IMR-90 (cell line): ENCODE data around the gene KCNQ5. TPM values are rescaled to one million over a fixed set of nuclear protein-coding genes. Genes with fewer than 3 reads are reported as not detected.

ENCODE experiments used
- ATAC-seq: fragments of 200-7000 bp; cut with Tn5 transposase; 2 replicates; pipeline ENCODE4 v1.9.1; 2020; ENCODE audit warnings: low read depth, mild to moderate bottlenecking, moderate library complexity
- BruUV-seq: library from RNA; stranded (reverse); fragments of 400-500 nt; replicated peaks from 2 replicates; lab custom pipeline; 2021; lab: Mats Ljungman, UMichigan
- CTCF ChIA-PET: fragments of 300-600 bp; formaldehyde crosslinking; extraction: SDS; loops from one replicate; lab custom pipeline; 2021; ENCODE audit warnings: antibody characterized with exemption; lab: Yijun Ruan, JAX
- POLR2A ChIA-PET: fragments of 300-600 bp; sonication (Branson Sonifier 250); formaldehyde crosslinking; loops from one replicate; lab custom pipeline; 2022; ENCODE audit warnings: antibody characterized with exemption; ENCODE audit not compliant: unreplicated experiment; lab: Charles Lee
- DNase-seq: peaks from one replicate; pipeline ENCODE4 v3.0.0; 2013
- H2AFZ ChIP-seq: replicated peaks from 2 replicates; pipeline ENCODE3; 2013; ENCODE audit warnings: low read length, mild to moderate bottlenecking; ENCODE audit not compliant: poor library complexity
- H2AK5ac ChIP-seq: 2 replicates; pipeline ENCODE4 v1.6.1; 2013; ENCODE audit warnings: low read depth, low read length, inconsistent platforms
- H2AK9ac ChIP-seq: replicated peaks from 2 replicates; pipeline ENCODE3; 2013; ENCODE audit warnings: mild to moderate bottlenecking, low read depth, low read length, moderate library complexity; ENCODE audit not compliant: poor library complexity
- H2BK120ac ChIP-seq: 2 replicates; pipeline ENCODE4 v1.6.1; 2013; ENCODE audit warnings: low read depth, low read length, inconsistent platforms
- H2BK15ac ChIP-seq: 3 replicates; pipeline ENCODE4 v1.6.1; 2013; ENCODE audit warnings: low read depth, low read length, inconsistent platforms
- H2BK20ac ChIP-seq: 2 replicates; pipeline ENCODE4 v1.6.1; 2013; ENCODE audit warnings: low read depth, mild to moderate bottlenecking, inconsistent platforms, low read length, moderate library complexity
- H2BK5ac ChIP-seq: 2 replicates; pipeline ENCODE4 v1.6.1; 2013; ENCODE audit warnings: mild to moderate bottlenecking, low read depth, low read length, inconsistent platforms; ENCODE audit not compliant: poor library complexity, severe bottlenecking
- H3K14ac ChIP-seq: replicated peaks from 2 replicates; pipeline ENCODE4 v1.6.1; 2013; ENCODE audit warnings: low read depth, low read length, inconsistent platforms
- H3K18ac ChIP-seq: 2 replicates; pipeline ENCODE4 v1.6.1; 2013; ENCODE audit warnings: low read depth, low read length, control low read depth
- H3K23ac ChIP-seq: 2 replicates; pipeline ENCODE4 v1.6.1; 2013; ENCODE audit warnings: low read depth, low read length, inconsistent platforms
- H3K27ac ChIP-seq: 2 replicates; pipeline ENCODE4 v1.5.1; 2013; ENCODE audit warnings: mild to moderate bottlenecking, control low read depth, low read length; ENCODE audit not compliant: insufficient read depth
- H3K27me3 ChIP-seq: 2 replicates; pipeline ENCODE4 v1.6.1; 2013; ENCODE audit warnings: low read length; ENCODE audit not compliant: control insufficient read depth, insufficient read depth
- H3K36me3 ChIP-seq: 2 replicates; pipeline ENCODE4 v1.6.1; 2013; ENCODE audit warnings: low read length, mixed read lengths; ENCODE audit not compliant: control insufficient read depth, insufficient read depth
- H3K4ac ChIP-seq: 2 replicates; pipeline ENCODE4 v1.6.1; 2013; ENCODE audit warnings: low read depth, low read length, inconsistent platforms
- H3K4me1 ChIP-seq: 2 replicates; pipeline ENCODE4 v1.6.1; 2013; ENCODE audit warnings: low read length, mixed read lengths; ENCODE audit not compliant: control insufficient read depth, insufficient read depth
- H3K4me2 ChIP-seq: 2 replicates; pipeline ENCODE4 v1.6.1; 2013; ENCODE audit warnings: low read depth, mild to moderate bottlenecking, control low read depth, low read length, moderate library complexity
- H3K4me3 ChIP-seq: 2 replicates; pipeline ENCODE4 v1.5.1; 2013; ENCODE audit warnings: low read depth, mild to moderate bottlenecking, control low read depth, low read length, moderate library complexity; ENCODE audit not compliant: insufficient read depth
- H3K56ac ChIP-seq: 2 replicates; pipeline ENCODE4 v1.6.1; 2013; ENCODE audit warnings: low read length, inconsistent platforms; ENCODE audit not compliant: insufficient read depth; ENCODE audit errors: extremely low read depth
- H3K79me1 ChIP-seq, 2 experiments: 2 replicates each; pipeline ENCODE4 v1.6.1; 2013; ENCODE audit warnings: low read length in 2 of 2, inconsistent platforms in 1 of 2, low read depth in 1 of 2
- H3K9ac ChIP-seq: 2 replicates; pipeline ENCODE4 v1.6.1; 2013; ENCODE audit warnings: low read depth, low read length, control low read depth
- H3K9me1 ChIP-seq: 2 replicates; pipeline ENCODE4 v1.6.1; 2013; ENCODE audit warnings: low read length, inconsistent platforms; ENCODE audit not compliant: insufficient read depth
- H3K9me3 ChIP-seq: 2 replicates; pipeline ENCODE4 v1.6.1; 2013; ENCODE audit warnings: low read length; ENCODE audit not compliant: control insufficient read depth, insufficient read depth
- H4K20me1 ChIP-seq: 2 replicates; pipeline ENCODE4 v1.6.1; 2013; ENCODE audit warnings: low read length, inconsistent platforms; ENCODE audit not compliant: insufficient read depth
- H4K5ac ChIP-seq: 2 replicates; pipeline ENCODE4 v1.6.1; 2013; ENCODE audit warnings: mild to moderate bottlenecking, low read depth, low read length, control low read depth
- H4K8ac ChIP-seq, 2 experiments: 2 replicates each; pipeline ENCODE4 v1.6.1; 2013; ENCODE audit warnings: low read depth in 2 of 2, low read length in 2 of 2, control low read depth in 1 of 2, inconsistent platforms in 1 of 2
- H4K91ac ChIP-seq: 2 replicates; pipeline ENCODE4 v1.6.1; 2013; ENCODE audit warnings: low read depth, low read length, inconsistent platforms; ENCODE audit not compliant: insufficient read depth
- BHLHE40 ChIP-seq: fragments of 150-350 bp; IDR thresholded peaks from 2 replicates; pipeline ENCODE4 v1.6.1; 2016; ENCODE audit warnings: mild to moderate bottlenecking, low read depth, low read length
- CEBPB ChIP-seq: IDR thresholded peaks from 2 replicates; pipeline ENCODE4 v1.6.1; 2012; ENCODE audit warnings: low read depth, low read length, improper control_type of control experiment
- NFE2L2 ChIP-seq: fragments of 150-350 bp; IDR thresholded peaks from 2 replicates; pipeline ENCODE4 v1.6.1; 2016; ENCODE audit warnings: low read depth, mild to moderate bottlenecking, low read length
- RFX5 ChIP-seq: IDR thresholded peaks from 2 replicates; pipeline ENCODE4 v1.8.0; 2012; ENCODE audit warnings: low read depth, mild to moderate bottlenecking, low read length, moderate library complexity
- WGBS, 2 experiments: methylation state at CpG; one replicate each; pipeline versions ENCODE4 v1.1.5 to v1.1.7; 2013; ENCODE audit warnings: missing lambda C conversion rate in 2 of 2; ENCODE audit not compliant: insufficient read length in 1 of 2; ENCODE audit errors: extremely low coverage in 2 of 2; 5-methylcytosine and 5-hydroxymethylcytosine counted together
- dilution Hi-C: fragments of 300-500 bp; cut with HindIII; formaldehyde crosslinking; loops from one replicate; pipeline ENCODE4 v1.14.3; 2018; ENCODE audit warnings: low sequenced_read_pairs; ENCODE audit not compliant: unreplicated experiment
- in situ Hi-C: fragments of 300-500 bp; cut with MboI; formaldehyde crosslinking; loops from 3 replicates; pipeline ENCODE4 v1.14.3; 2019; ENCODE audit warnings: low sequenced_read_pairs, inconsistent platforms, mixed read lengths
- intact Hi-C: fragments of 100-400 bp; cut with micrococcal nuclease; formaldehyde crosslinking; loops from 2 replicates; pipeline ENCODE4 v1.10.0; 2022
- polyA plus RNA-seq, 3 experiments: library from polyadenylated mRNA; depleted of rRNA; stranded (reverse); fragments of >200 nt; gene quantifications; 2 replicates each; pipeline ENCODE4 v1.2.3, GENCODE V29; 2012; ENCODE audit warnings: low replicate concordance in 1 of 3
- total RNA-seq: library from RNA; depleted of rRNA; stranded (reverse); fragments of >200 nt; gene quantifications from 2 replicates; pipeline ENCODE4 v1.2.3, GENCODE V29; 2012

Gene KCNQ5
- total and polyA plus RNA-seq, 2 of the 4 experiments (the other 2 are of a cell fraction) = 0.75 to 1.3 TPM

DNA sequence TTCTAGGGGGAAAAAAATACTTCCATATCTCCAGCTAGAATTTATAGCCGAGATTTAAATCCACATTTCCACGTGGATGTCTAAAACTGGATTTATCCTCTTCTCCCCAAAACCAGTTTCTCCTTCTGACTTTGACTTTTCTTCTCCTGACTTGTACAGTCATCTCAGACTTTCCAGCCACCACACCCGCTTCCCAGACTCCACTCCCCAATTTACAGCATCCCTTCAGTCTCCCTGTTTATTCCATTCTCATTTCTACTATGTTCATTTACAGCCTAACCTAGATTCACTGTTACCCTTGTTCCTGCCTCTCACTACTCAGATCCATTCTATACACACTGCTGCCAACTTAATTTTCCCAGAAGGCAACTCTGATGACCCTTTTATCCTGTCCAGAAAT, 378.6 kb downstream of the KCNQ5 start:
- Histone ChIP-seq H4K20me1 (no peaks in the 10 kb centered on the region), H3K9me1 (no peaks in the 10 kb centered on the region), H2BK20ac (no peak overlapping the region), H3K9ac (no peak overlapping the region), H3K27ac (no peak overlapping the region), H3K79me1 (no peaks in the 10 kb centered on the region), H3K18ac (no peak overlapping the region), H4K5ac (no peak overlapping the region), H3K23ac (no peak overlapping the region), H4K91ac (no peak overlapping the region), H2AK5ac (no peak overlapping the region), H3K56ac (no peak overlapping the region), H3K4ac (no peak overlapping the region), H3K36me3 (no peaks in the 10 kb centered on the region), H3K14ac (no peak overlapping the region), H3K4me2 (no peak overlapping the region), H3K27me3 (no peaks in the 10 kb centered on the region), H3K4me3 (no peak overlapping the region), H2AK9ac (no peak overlapping the region), H4K8ac (no peak overlapping the region), H2AFZ (no peak overlapping the region), H2BK5ac (no peak overlapping the region), H2BK120ac (no peak overlapping the region), H2BK15ac (no peak overlapping the region), H3K4me1 (no peaks in the 10 kb centered on the region), H3K9me3 (no peaks in the 10 kb centered on the region)
- TF ChIP-seq CEBPB (no peak), NFE2L2 (no peak), BHLHE40 (no peak), RFX5 (no peak)
- WGBS, 2 experiments = 95% methylated on average over 3 of the region's 3 CpGs; no CpG with 5 or more reads in 1 of the 2 experiments
- ChIA-PET POLR2A (no interaction called here), CTCF (no interaction called here)
- ATAC-seq (no peak), DNase-seq (no peak)
- BruUV-seq = no TSS peak
- in situ Hi-C loops = no loop called here
- dilution Hi-C loops = no loop called here
- intact Hi-C loops = no loop called here
